Activated CD4-positive, alpha-beta T cell treated with anti-CD3 and anti-CD28 coated beads for 36 hours (primary cell): ENCODE measurements around the gene NMT1. TPM values are rescaled to one million over a fixed set of nuclear protein-coding genes. Genes with fewer than 3 reads are reported as not detected.

Source experiments
- ATAC-seq: fragments of 200-7000 bp; cut with Tn5 transposase; one replicate; pipeline ENCODE4 v1.10.0; 2021; ENCODE audit warnings: mild to moderate bottlenecking, moderate library complexity
- CTCF ChIA-PET: fragments of 350-600 bp; sonication (Branson Sonifier 250); formaldehyde crosslinking; loops from one replicate; lab custom pipeline; 2021; ENCODE audit warnings: antibody characterized with exemption; lab: Charles Lee
- POLR2A ChIA-PET: fragments of 350-600 bp; sonication (Branson Sonifier 250); formaldehyde crosslinking; loops from one replicate; lab custom pipeline; 2021; ENCODE audit warnings: antibody characterized with exemption, inconsistent platforms; lab: Charles Lee
- DNase-seq: peaks from one replicate; pipeline ENCODE4 v3.0.0-alpha.2; 2020
- H3K27ac Mint-ChIP-seq: one replicate; pipeline ENCODE4 v1.8.0; 2021; ENCODE audit warnings: mixed read lengths
- H3K27me3 Mint-ChIP-seq: one replicate; pipeline ENCODE4 v1.8.0; 2021; ENCODE audit warnings: mixed read lengths
- H3K36me3 Mint-ChIP-seq: one replicate; pipeline ENCODE4 v1.8.0; 2021; ENCODE audit warnings: low read depth, mixed read lengths
- H3K4me1 Mint-ChIP-seq: one replicate; pipeline ENCODE4 v1.8.0; 2021; ENCODE audit warnings: mixed read lengths
- H3K4me3 Mint-ChIP-seq: one replicate; pipeline ENCODE4 v1.8.0; 2021; ENCODE audit warnings: mild to moderate bottlenecking, moderate library complexity, mixed read lengths
- H3K9me3 Mint-ChIP-seq: one replicate; pipeline ENCODE4 v1.8.0; 2021; ENCODE audit warnings: low read depth, mixed read lengths
- intact Hi-C, 2 experiments: fragments of 100-400 bp; cut with DNase I in 1 of 2; cut with micrococcal nuclease in 1 of 2; formaldehyde crosslinking; loops; one replicate each; pipeline versions ENCODE4 v1.14.2 to v1.15.1; 2022 to 2024; cut with DNase I, micrococcal nuclease
- total RNA-seq, 2 experiments: library from RNA; stranded (reverse); gene quantifications; one replicate each; pipeline ENCODE4 v1.2.3, GENCODE V29; 2021

NMT1 gene
- total RNA-seq, 2 experiments from 2014 or later: 170 to 175 TPM

DNA sequence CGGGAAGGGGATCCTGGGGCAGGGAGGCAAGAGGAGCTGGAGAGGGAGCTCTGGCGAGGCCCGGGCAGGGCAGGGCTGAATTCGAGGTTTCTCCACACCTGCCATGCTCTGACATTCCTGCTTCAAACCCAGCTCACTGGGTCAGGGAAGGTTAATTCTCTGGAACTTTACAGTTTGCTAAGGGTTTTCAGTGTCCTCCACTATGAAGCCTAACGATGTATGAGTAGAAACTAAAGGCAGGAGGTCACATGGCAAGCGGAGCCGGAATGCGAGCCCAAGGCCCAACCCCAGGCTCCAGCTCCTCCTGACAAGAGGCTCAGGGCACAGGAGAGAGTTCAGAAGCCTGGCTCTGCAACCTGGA, 38.8 kb upstream of the NMT1 start:
- Mint-ChIP-seq H3K4me1 (peaks cover 24% of the 10 kb centered on the region), H3K9me3 (no peaks in the 10 kb centered on the region), H3K36me3 (peaks cover 12% of the 10 kb centered on the region), H3K27me3 (peaks cover 30% of the 10 kb centered on the region), H3K4me3 (no peak overlapping the region), H3K27ac (no peak overlapping the region)
- POLR2A ChIA-PET: no interaction called here
- ATAC-seq: peak; percentile 3
- intact Hi-C loops: loop anchor here (1.0 kb wide), 5 partner anchors 75 to 247 kb away; partner anchors contain the start of genes EFTUD2 (in 1 of the 2), KIF18B (in 1 of the 2) and PLCD3 (in 1 of the 2)
- CTCF ChIA-PET: interaction anchor here (0.6 to 5.7 kb wide), 19 partner anchors 9 to 338 kb away, joined by 3 to 84 read pairs (median 5); no protein-coding TSS in a partner anchor
- DNase-seq: no peak

DNA sequence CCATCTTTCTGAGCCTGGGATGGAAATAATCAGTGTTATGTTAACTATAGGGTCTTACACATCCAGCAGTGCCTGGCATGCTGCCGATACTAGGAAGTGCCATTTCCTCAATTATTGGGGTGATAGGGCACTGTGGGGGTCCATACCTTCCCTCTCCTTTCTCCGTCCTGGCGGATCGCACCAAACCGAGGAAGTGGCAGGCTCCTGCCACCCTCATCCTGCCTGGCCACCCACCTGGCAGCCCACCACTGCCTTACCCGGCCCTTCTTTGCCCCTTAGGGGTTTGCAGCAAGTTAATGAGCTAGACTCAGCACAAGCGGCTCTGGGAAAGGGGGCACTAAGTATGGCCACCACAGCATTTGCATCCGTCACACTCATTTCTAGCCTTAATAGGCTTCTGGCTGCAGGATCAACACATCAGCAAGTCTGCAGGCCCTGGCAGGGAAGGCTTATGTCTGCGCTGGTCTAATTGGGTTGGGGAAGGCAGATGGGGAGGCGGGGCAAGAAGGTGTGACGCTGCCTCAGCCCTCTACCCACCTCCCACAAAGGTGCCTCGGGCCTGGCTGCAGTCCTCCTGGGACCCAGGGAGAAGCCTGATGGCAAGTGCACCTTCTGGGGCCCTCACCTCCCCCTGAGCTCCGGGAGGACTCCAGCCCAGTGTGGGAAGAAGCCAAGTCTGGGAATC, 38.3 kb upstream of the NMT1 start:
- Mint-ChIP-seq H3K36me3 (peaks cover 12% of the 10 kb centered on the region), H3K27ac (no peak overlapping the region), H3K4me1 (peaks cover 24% of the 10 kb centered on the region), H3K9me3 (no peaks in the 10 kb centered on the region), H3K27me3 (peaks cover 30% of the 10 kb centered on the region), H3K4me3 (no peak overlapping the region)
- intact Hi-C loops: loop anchor here (1.0 kb wide), 5 partner anchors 75 to 247 kb away; partner anchors contain the start of genes EFTUD2 (in 1 of the 2), KIF18B (in 1 of the 2) and PLCD3 (in 1 of the 2)
- ChIA-PET POLR2A (no interaction called here), CTCF (interaction anchor here (0.6 to 5.7 kb wide), 19 partner anchors 8 to 359 kb away, joined by 3 to 84 read pairs (median 5); no protein-coding TSS in a partner anchor)
- ATAC-seq: no peak
- DNase-seq: peak; percentile 15

DNA sequence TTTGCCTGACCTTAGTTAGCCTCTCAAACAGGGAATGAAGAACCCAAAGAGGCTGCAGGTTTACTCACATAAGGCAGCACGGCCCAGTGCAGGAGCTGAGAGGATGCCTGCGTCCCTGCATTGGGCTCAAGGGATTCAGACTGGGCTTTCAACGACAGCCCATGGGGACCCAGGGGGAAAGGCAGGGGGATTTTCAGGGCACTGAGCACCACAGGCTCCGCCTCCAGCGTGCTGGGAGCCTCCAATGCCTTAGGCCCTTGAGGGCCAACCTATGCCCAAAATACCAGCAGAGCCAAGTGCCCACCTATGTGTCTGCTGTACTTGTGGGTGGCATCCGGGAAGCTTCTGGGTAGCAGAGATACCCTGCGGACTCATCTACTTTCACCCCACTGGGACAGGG, 32.0 kb upstream of the NMT1 start:
- ATAC-seq (no peak), DNase-seq (no peak)
- Mint-ChIP-seq H3K4me3 (no peak overlapping the region), H3K4me1 (no peaks in the 10 kb centered on the region), H3K36me3 (peaks cover 33% of the 10 kb centered on the region), H3K27me3 (no peaks in the 10 kb centered on the region), H3K27ac (no peak overlapping the region), H3K9me3 (no peaks in the 10 kb centered on the region)
- POLR2A ChIA-PET: no interaction called here
- CTCF ChIA-PET: no interaction called here
- intact Hi-C loops: no loop called here

DNA sequence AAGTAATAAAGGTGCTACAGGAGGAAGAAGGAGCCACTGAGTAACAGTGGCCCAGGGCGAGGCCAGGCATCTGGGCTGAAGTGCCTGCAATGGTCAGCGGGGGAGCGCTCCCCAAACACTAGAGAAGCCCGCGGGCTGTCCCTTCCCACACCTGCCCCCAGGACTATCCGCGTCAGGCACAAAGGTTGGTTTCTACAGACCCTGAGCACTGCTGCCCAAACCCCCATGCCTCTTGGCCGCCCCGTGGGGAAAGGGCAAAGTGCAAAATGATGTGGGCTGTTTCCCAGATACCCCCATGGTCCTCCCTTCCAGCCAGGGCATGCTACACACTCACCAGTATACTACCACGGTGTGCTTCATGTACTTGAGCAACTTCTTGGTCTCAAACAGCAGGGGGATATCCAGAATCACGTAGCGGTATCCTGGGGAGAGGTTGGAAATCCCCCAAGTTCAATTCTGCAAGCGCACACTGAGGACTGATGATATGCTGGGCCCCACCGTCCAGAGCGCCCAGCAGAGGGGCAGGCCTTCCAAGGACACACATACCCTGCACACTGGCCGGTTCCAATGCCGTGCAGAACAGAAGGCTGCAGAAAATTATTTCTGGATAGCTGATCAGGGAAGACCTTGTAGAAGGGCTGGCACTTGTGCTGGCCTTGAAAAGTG, 31.2 kb upstream of the NMT1 start:
- no peak overlapping the region for H3K27ac Mint-ChIP-seq
- CTCF ChIA-PET: no interaction called here

DNA sequence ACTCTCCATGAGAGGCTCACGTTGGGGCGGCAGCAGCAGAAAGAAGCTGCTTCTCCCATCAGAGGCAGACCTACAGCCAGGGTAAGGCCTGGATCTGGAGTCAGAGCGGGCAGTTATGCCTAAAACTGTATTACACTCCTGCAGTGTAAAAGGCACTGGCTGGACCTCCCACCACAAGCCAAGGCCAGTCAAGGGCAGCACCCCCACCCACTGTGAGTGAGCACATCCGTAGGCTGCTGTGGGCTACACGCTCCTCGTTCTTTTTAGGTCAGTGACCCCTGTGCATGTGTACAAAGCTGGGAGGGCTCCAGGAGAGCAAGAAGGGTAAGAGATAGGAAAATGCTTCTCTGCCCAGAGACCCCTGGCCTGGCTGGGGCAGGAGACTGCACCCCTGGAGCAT, 30.4 kb upstream of the NMT1 start:
- H3K36me3 Mint-ChIP-seq: peaks cover 40% of the 10 kb centered on the region
- no peak overlapping the region for H3K27ac Mint-ChIP-seq
- intact Hi-C loops: no loop called here
- H3K4me3 Mint-ChIP-seq: no peak overlapping the region
- POLR2A ChIA-PET: no interaction called here
- DNase-seq (no peak), ATAC-seq (no peak)
- H3K4me1 Mint-ChIP-seq: no peaks in the 10 kb centered on the region
- H3K9me3 Mint-ChIP-seq: no peaks in the 10 kb centered on the region
- H3K27me3 Mint-ChIP-seq: no peaks in the 10 kb centered on the region
- CTCF ChIA-PET: interaction anchor here (1.5 kb wide), 1 partner anchor 8 kb away, joined by 4 read pairs; no protein-coding TSS in a partner anchor

More for the DNA sequence above, 31.2 kb upstream of the NMT1 start:
- H3K27me3 Mint-ChIP-seq: no peaks in the 10 kb centered on the region
- ATAC-seq (no peak), DNase-seq (no peak)
- H3K4me1 Mint-ChIP-seq: no peaks in the 10 kb centered on the region
- peaks cover 40% of the 10 kb centered on the region for H3K36me3 Mint-ChIP-seq
- no peaks in the 10 kb centered on the region for H3K9me3 Mint-ChIP-seq
- intact Hi-C loops: no loop called here
- H3K4me3 Mint-ChIP-seq: no peak overlapping the region
- POLR2A ChIA-PET: no interaction called here

DNA sequence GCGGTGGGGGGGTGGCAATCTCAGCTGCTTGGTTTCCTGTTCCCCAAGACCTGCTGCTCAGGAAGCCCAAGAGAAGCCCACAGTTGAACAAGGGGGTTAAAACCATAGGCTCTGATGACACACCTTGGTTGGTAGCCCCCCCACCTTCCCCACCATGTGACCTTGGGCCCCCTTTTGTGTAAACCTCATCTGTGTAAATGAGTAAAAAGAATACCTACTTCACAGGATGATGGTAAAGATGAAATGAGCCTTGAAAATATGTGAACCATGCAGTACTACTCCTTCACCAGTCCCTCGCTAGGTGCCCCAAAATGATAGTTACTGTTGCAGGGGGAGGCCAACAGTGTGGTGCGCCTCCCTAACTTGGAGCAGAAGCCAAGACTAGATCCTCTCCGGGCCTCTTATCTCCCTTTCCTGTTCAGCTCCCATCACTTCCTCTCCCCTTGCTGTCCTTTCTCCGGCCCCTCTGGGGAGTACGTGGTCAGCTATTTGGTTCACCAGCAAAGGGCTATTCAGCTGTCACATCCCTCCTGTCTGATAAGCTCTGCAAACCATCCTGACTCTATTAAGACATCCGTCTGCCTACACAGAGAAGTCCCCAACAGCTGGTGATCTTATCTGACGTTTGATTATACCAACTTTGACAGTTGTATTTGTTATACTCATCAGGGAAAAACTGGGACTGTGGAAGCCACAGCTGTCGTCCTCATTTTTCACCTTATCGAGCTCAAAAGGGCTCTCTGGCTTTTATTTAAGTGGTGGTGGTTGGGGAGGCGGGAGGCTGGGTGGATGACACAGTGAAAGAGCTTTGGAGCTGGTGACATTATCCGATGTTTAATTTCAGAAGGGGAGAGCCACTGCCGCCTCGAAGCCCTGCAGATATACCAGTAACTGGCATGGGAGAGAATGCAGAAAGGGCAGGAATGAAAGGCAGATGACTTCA, 29.6 kb upstream of the NMT1 start:
- H3K36me3 Mint-ChIP-seq: peaks cover 41% of the 10 kb centered on the region
- H3K27ac Mint-ChIP-seq: no peak overlapping the region
- ChIA-PET POLR2A (no interaction called here), CTCF (interaction anchor here (1.5 kb wide), 2 partner anchors 7 to 9 kb away, joined by 3 to 4 read pairs; no protein-coding TSS in a partner anchor)
- no peaks in the 10 kb centered on the region for H3K4me1 Mint-ChIP-seq
- H3K27me3 Mint-ChIP-seq: no peaks in the 10 kb centered on the region
- no peak overlapping the region for H3K4me3 Mint-ChIP-seq
- ATAC-seq (no peak), DNase-seq (no peak)
- intact Hi-C loops: no loop called here
- no peaks in the 10 kb centered on the region for H3K9me3 Mint-ChIP-seq

DNA sequence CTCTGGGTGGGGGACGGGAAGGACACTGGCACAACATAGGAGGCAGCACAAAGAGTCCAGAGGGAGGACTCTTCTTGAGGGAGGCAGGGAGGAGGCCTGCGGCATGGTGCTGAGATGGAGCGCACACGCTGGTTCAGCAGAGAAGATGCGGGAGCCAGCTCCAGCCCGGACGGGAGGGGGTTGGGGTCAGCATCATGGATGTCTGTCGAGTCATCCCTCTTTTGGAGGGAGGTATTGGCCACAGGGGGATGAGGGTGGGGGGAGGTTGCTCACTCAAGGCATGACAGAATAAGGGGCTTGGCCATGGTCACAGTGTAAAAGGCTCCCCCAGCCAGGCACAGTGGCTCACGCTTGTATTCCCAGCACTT, 29.0 kb upstream of the NMT1 start:
- Mint-ChIP-seq H3K27ac (no peak overlapping the region), H3K9me3 (no peaks in the 10 kb centered on the region), H3K4me1 (no peaks in the 10 kb centered on the region), H3K27me3 (no peaks in the 10 kb centered on the region), H3K4me3 (no peak overlapping the region), H3K36me3 (peaks cover 37% of the 10 kb centered on the region)
- DNase-seq (no peak), ATAC-seq (no peak)
- CTCF ChIA-PET: interaction anchor here (1.5 kb wide), 2 partner anchors 7 to 10 kb away, joined by 3 to 4 read pairs; no protein-coding TSS in a partner anchor
- intact Hi-C loops: no loop called here
- POLR2A ChIA-PET: no interaction called here

DNA sequence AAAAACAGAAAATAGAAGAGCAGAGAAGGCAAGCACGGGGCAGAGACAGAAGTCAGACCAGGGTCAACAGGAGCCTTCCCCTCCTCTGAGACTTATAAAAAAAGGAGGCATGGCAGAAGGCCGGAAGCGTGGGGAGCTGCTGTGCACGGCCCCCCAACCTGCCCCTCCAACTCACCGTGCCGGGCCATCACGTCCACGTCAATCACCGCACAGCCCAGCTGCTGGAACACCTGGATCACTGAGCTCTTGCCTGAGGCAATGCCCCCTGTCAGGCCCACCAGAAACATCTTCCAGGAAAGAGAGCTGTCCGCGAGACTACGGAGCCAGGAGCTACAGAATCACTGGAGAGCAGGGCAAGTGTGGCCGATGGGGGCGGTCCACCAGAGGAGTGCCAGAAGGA, 26.5 kb upstream of the NMT1 start:
- no peak overlapping the region for H3K4me3 Mint-ChIP-seq
- H3K4me1 Mint-ChIP-seq: no peaks in the 10 kb centered on the region
- H3K9me3 Mint-ChIP-seq: no peaks in the 10 kb centered on the region
- DNase-seq (no peak), ATAC-seq (no peak)
- H3K36me3 Mint-ChIP-seq: peaks cover 35% of the 10 kb centered on the region
- no peak overlapping the region for H3K27ac Mint-ChIP-seq
- POLR2A ChIA-PET: no interaction called here
- CTCF ChIA-PET: interaction anchor here (0.7 to 1.7 kb wide), 5 partner anchors 10 to 135 kb away, joined by 3 to 7 read pairs (median 3); partner anchors contain the start of genes ACBD4 and EFTUD2
- intact Hi-C loops: no loop called here
- H3K27me3 Mint-ChIP-seq: no peaks in the 10 kb centered on the region

DNA sequence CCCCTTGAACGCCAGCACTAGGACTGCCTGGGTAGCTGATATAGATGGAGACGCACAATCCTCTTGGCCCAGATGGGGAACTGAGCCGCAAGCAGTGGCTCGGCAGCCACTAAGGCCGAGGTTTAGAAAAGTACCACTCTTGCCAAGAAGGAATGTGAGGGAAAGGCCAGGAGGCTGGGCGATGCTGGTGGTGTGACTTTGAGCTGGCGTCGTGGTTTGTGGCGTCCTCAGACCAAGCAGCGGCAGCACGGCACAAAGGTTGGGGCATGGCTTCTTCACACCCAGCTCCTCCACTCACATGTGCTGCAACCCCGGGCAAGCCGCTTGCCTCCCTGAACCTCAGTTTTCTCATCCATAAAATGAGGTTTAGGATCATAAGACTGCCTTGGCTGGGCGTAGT, 25.3 kb upstream of the NMT1 start:
- ChIA-PET CTCF (interaction anchor here (1.3 kb wide), 1 partner anchor 100 kb away, joined by 3 read pairs; the partner anchor contains the start of gene ACBD4), POLR2A (no interaction called here)
- intact Hi-C loops: no loop called here
- Mint-ChIP-seq H3K4me3 (no peak overlapping the region), H3K27me3 (no peaks in the 10 kb centered on the region), H3K27ac (no peak overlapping the region), H3K4me1 (no peaks in the 10 kb centered on the region), H3K36me3 (peaks cover 27% of the 10 kb centered on the region), H3K9me3 (no peaks in the 10 kb centered on the region)
- ATAC-seq: no peak
- no peak for DNase-seq

DNA sequence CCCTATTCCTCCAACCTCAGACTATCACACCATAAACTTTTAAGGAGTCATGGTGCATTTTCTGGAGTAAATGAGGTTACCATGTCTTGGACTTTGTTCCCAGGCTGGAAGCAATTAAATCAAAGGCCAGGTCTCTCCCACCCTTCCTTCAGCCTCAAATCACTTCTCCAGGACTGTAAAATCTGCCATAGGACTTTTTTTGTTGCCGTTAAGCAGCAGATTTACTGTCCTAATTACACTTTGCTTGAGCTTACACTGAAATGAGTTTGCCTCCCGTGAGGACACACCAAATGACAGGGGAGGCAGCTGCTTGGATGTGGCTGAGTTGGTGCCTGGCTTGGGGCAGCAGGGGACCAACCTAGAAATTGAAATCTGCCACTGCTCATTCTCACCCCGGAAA, 24.4 kb upstream of the NMT1 start:
- no peak for ATAC-seq
- Mint-ChIP-seq H3K27ac (no peak overlapping the region), H3K9me3 (no peaks in the 10 kb centered on the region), H3K27me3 (no peaks in the 10 kb centered on the region), H3K36me3 (peaks cover 23% of the 10 kb centered on the region), H3K4me3 (no peak overlapping the region), H3K4me1 (no peaks in the 10 kb centered on the region)
- ChIA-PET POLR2A (interaction anchor here (0.6 kb wide), 1 partner anchor 113 kb away, joined by 3 read pairs; no protein-coding TSS in a partner anchor), CTCF (interaction anchor here (0.9 kb wide), 1 partner anchor 12 kb away, joined by 3 read pairs; no protein-coding TSS in a partner anchor)
- intact Hi-C loops: no loop called here
- no peak for DNase-seq
